Ishikawa (cell line): ENCODE data around the gene ANK3.

Experiments used
- CREB1 ChIP-seq: IDR thresholded peaks from 2 replicates; pipeline ENCODE4 v1.6.1; 2012; ENCODE audit warnings: low read depth
- EP300 ChIP-seq: IDR thresholded peaks from 2 replicates; pipeline ENCODE4 v1.6.1; 2012; ENCODE audit warnings: borderline replicate concordance
- MAX ChIP-seq: IDR thresholded peaks from 2 replicates; pipeline ENCODE4 v1.6.1; 2012
- RAD21 ChIP-seq: IDR thresholded peaks from 2 replicates; pipeline ENCODE4 v1.6.1; 2012; ENCODE audit warnings: low read depth
- TCF12 ChIP-seq: IDR thresholded peaks from 2 replicates; pipeline ENCODE4 v1.6.1; 2012; ENCODE audit warnings: low read depth
- YY1 ChIP-seq: IDR thresholded peaks from 2 replicates; pipeline ENCODE4 v1.6.1; 2012; ENCODE audit warnings: low read depth

GRCh38 chr10:60172363-60172990 is 217.2 kb downstream of the ANK3 start:
- TF ChIP-seq MAX = no peak
- no peak for TF ChIP-seq RAD21
- TF ChIP-seq CREB1 = no peak
- TF ChIP-seq TCF12 = no peak
- no peak for TF ChIP-seq YY1
- TF ChIP-seq EP300 = no peak
